K562 (cell line): ENCODE measurements around the gene THOC1. TPM values are rescaled to one million over a fixed set of nuclear protein-coding genes. Genes with fewer than 3 reads are reported as not detected.

Source experiments
- ATAC-seq: fragments of 200-7000 bp; cut with Tn5 transposase; 3 replicates; pipeline ENCODE4 v1.9.1; 2020; ENCODE audit warnings: moderate library complexity
- BruUV-seq: library from RNA; stranded (reverse); fragments of 400-500 nt; replicated peaks from 2 replicates; lab custom pipeline; 2021; lab: Mats Ljungman, UMichigan
- CTCF ChIA-PET: fragments of 300-600 bp; formaldehyde crosslinking; extraction: SDS; loops from one replicate; lab custom pipeline; 2021; ENCODE audit warnings: low intra/inter-chr PET ratio; lab: Yijun Ruan, JAX
- POLR2A ChIA-PET: fragments of 300-600, 350-650 bp; sonication (Branson Sonifier 250); formaldehyde crosslinking; extraction: SDS; loops from one replicate; lab custom pipeline; 2021; ENCODE audit warnings: antibody characterized with exemption, inconsistent platforms; lab: Yijun Ruan, JAX
- DNase-seq, 4 experiments: peaks; one replicate each; pipeline versions ENCODE4 v3.0.0 to v3.0.0-alpha.2; 2011 to 2018; ENCODE audit warnings: low spot score in 3 of 4, mixed read lengths in 3 of 4; ENCODE audit errors: extremely low read depth in 1 of 4
- FAIRE-seq: peaks from 2 replicates; lab custom pipeline; 2011; peaks lifted over from hg19 to GRCh38; lab: Jason Lieb, UNC
- H2AFZ ChIP-seq: 2 replicates; pipeline ENCODE4 v1.6.0; 2011; ENCODE audit warnings: low read depth, low read length, control low read depth, inconsistent platforms
- H3K27ac ChIP-seq: fragments of 200-600 bp; 3 replicates; pipeline ENCODE4 v1.8.0; 2011; ENCODE audit warnings: low read depth, mild to moderate bottlenecking, control low read depth, inconsistent platforms, low read length, moderate library complexity, mixed read lengths; ENCODE audit errors: extremely low read depth
- H3K27me3 ChIP-seq, 2 experiments: fragments of 300-600 bp in 1 of 2; 2 replicates in 1 of 2; 3 replicates in 1 of 2; pipeline versions ENCODE4 v1.6.0 to v1.8.0; 2011; ENCODE audit warnings: inconsistent platforms in 2 of 2, low read length in 2 of 2, mild to moderate bottlenecking in 1 of 2, mixed read lengths in 1 of 2, moderate library complexity in 1 of 2; ENCODE audit not compliant: control insufficient read depth in 2 of 2, insufficient read depth in 2 of 2
- H3K36me3 ChIP-seq: fragments of 300-600 bp; 3 replicates; pipeline ENCODE4 v1.8.0; 2011; ENCODE audit warnings: mild to moderate bottlenecking, low read length, inconsistent platforms; ENCODE audit not compliant: control insufficient read depth, insufficient read depth
- H3K4me1 ChIP-seq, 2 experiments: fragments of 200-600 bp in 1 of 2; replicated peaks in 1 of 2; 2 replicates in 1 of 2; 3 replicates in 1 of 2; pipeline versions ENCODE4 v1.5.1 to v1.8.0; 2011; ENCODE audit warnings: inconsistent platforms in 2 of 2, low read length in 2 of 2, mild to moderate bottlenecking in 1 of 2, mixed read lengths in 1 of 2, moderate library complexity in 1 of 2; ENCODE audit not compliant: control insufficient read depth in 2 of 2, insufficient read depth in 2 of 2
- H3K4me2 ChIP-seq: 2 replicates; pipeline ENCODE4 v1.6.1; 2011; ENCODE audit warnings: low read length, control low read depth, inconsistent platforms, mixed read lengths; ENCODE audit not compliant: insufficient read depth
- H3K4me3 ChIP-seq: fragments of 200-600 bp; sonication (generic), shearing (Covaris generic); 2 replicates; pipeline ENCODE4 v1.5.1; 2016; ENCODE audit warnings: control low read depth, inconsistent platforms
- H3K79me2 ChIP-seq: fragments of 200-600 bp; 3 replicates; pipeline ENCODE4 v1.8.0; 2011; ENCODE audit warnings: low read length, inconsistent platforms; ENCODE audit not compliant: control insufficient read depth, insufficient read depth
- H3K9ac ChIP-seq, 2 experiments: 2 replicates each; pipeline versions ENCODE4 v1.6.0 to v1.6.1; 2011; ENCODE audit warnings: low read depth in 2 of 2, low read length in 2 of 2, control low read depth in 1 of 2, inconsistent platforms in 1 of 2, mild to moderate bottlenecking in 1 of 2, mixed read lengths in 1 of 2; ENCODE audit not compliant: insufficient read depth in 1 of 2
- H3K9me1 ChIP-seq: one replicate; pipeline ENCODE4 v1.6.0; 2011; ENCODE audit warnings: inconsistent platforms, mild to moderate bottlenecking, low read length, moderate library complexity; ENCODE audit not compliant: control insufficient read depth, insufficient read depth
- H3K9me3 ChIP-seq: replicated peaks from 2 replicates; pipeline ENCODE4 v1.5.1; 2011; ENCODE audit warnings: low read depth, low read length, inconsistent platforms; ENCODE audit not compliant: control insufficient read depth, insufficient read depth
- H4K20me1 ChIP-seq: replicated peaks from 2 replicates; pipeline ENCODE4 v1.6.1; 2011; ENCODE audit warnings: low read length, inconsistent platforms, mixed read lengths; ENCODE audit not compliant: control insufficient read depth, insufficient read depth
- ADNP ChIP-seq: fragments of 200-800 bp; sonication (Bioruptor generic); IDR thresholded peaks from 2 replicates; pipeline ENCODE4 v1.6.1; 2016; ENCODE audit warnings: missing genetic modification characterization, missing compliant biosample characterization
- CBX2 ChIP-seq: fragments of 200-600 bp; sonication (generic); IDR thresholded peaks from one replicate; pipeline ENCODE4 v1.6.1; 2012; ENCODE audit warnings: mild to moderate bottlenecking, low read length, inconsistent platforms; ENCODE audit not compliant: insufficient read depth, poor library complexity, severe bottlenecking
- CCAR2 ChIP-seq: fragments of 200-400 bp; formaldehyde crosslinking; IDR thresholded peaks from 2 replicates; pipeline ENCODE4 v1.6.1; 2017; ENCODE audit warnings: mild to moderate bottlenecking, low read depth, low read length
- CXXC5 ChIP-seq: fragments of 250-450 bp; sonication (Bioruptor Pico); IDR thresholded peaks from 2 replicates; pipeline ENCODE4 v1.8.0; 2022; ENCODE audit warnings: inconsistent platforms, mild to moderate bottlenecking, moderate library complexity
- EP400 ChIP-seq: fragments of 450-650 bp; IDR thresholded peaks from 2 replicates; pipeline ENCODE4 v1.6.1; 2017; ENCODE audit warnings: antibody characterized with exemption, mild to moderate bottlenecking, moderate library complexity
- FOXK2 ChIP-seq, 2 experiments: fragments of 450-650 bp; IDR thresholded peaks in 1 of 2; conservative IDR thresholded peaks in 1 of 2; 2 replicates each; pipeline ENCODE4 v1.6.1; 2016; ENCODE audit warnings: low read depth in 2 of 2, mild to moderate bottlenecking in 1 of 2
- ILF3 ChIP-seq: fragments of 450-650 bp; IDR thresholded peaks from 2 replicates; pipeline ENCODE4 v1.6.1; 2018; ENCODE audit warnings: antibody characterized with exemption, mild to moderate bottlenecking, moderate library complexity, borderline replicate concordance
- NCOA1 ChIP-seq: fragments of 450-650 bp; IDR thresholded peaks from 2 replicates; pipeline ENCODE4 v1.6.1; 2016; ENCODE audit warnings: low read depth
- NR2C1 ChIP-seq, 2 experiments: fragments of 450-650 bp; IDR thresholded peaks; 2 replicates each; pipeline ENCODE4 v1.6.1; 2017; ENCODE audit warnings: mild to moderate bottlenecking in 2 of 2, antibody characterized with exemption in 1 of 2, inconsistent platforms in 1 of 2, missing compliant biosample characterization in 1 of 2, missing genetic modification characterization in 1 of 2
- OTX1 ChIP-seq: fragments of 450-650 bp; formaldehyde crosslinking; IDR thresholded peaks from 2 replicates; pipeline ENCODE4 v1.4.0; 2022; ENCODE audit warnings: mild to moderate bottlenecking
- PHF21A ChIP-seq: fragments of 450-650 bp; IDR thresholded peaks from 2 replicates; pipeline ENCODE4 v1.6.1; 2017; ENCODE audit warnings: low read depth, borderline replicate concordance
- PURB ChIP-seq: sonication (generic); formaldehyde crosslinking; IDR thresholded peaks from 2 replicates; pipeline ENCODE4 v1.9.0; 2021; ENCODE audit warnings: low read depth, mild to moderate bottlenecking, missing genetic modification reagents
- SMARCE1 ChIP-seq: fragments of 450-650 bp; IDR thresholded peaks from 2 replicates; pipeline ENCODE4 v1.7.1; 2016; ENCODE audit warnings: mild to moderate bottlenecking
- SNIP1 ChIP-seq: fragments of 450-650 bp; IDR thresholded peaks from 2 replicates; pipeline ENCODE4 v1.7.1; 2017; ENCODE audit warnings: low read depth, mild to moderate bottlenecking
- SP2 ChIP-seq: IDR thresholded peaks from 2 replicates; pipeline ENCODE4 v1.6.1; 2011; ENCODE audit warnings: mild to moderate bottlenecking, low read depth, low read length, moderate library complexity; ENCODE audit not compliant: poor library complexity, severe bottlenecking; ENCODE audit errors: extremely low read depth
- ZFP36 ChIP-seq: fragments of 150-350 bp; IDR thresholded peaks from 2 replicates; pipeline ENCODE4 v1.6.1; 2018; ENCODE audit warnings: low read length, low read depth; ENCODE audit not compliant: partially characterized antibody
- ZNF140 ChIP-seq: fragments of 250-450 bp; sonication (Bioruptor Pico); IDR thresholded peaks from 2 replicates; pipeline ENCODE4 v1.8.0; 2021; ENCODE audit warnings: moderate library complexity, mild to moderate bottlenecking, inconsistent platforms
- ZNF324 ChIP-seq: fragments of 250-450 bp; sonication (Bioruptor Pico); IDR thresholded peaks from 2 replicates; pipeline ENCODE4 v1.4.0; 2020; ENCODE audit warnings: mild to moderate bottlenecking
- ZNF507 ChIP-seq: conservative IDR thresholded peaks from 2 replicates; pipeline ENCODE4 v1.6.1; 2017; ENCODE audit warnings: missing genetic modification characterization, missing compliant biosample characterization
- ZNF551 ChIP-seq: fragments of 250-450 bp; sonication (Bioruptor Pico); IDR thresholded peaks from 2 replicates; pipeline ENCODE4 v1.5.0; 2021; ENCODE audit warnings: mild to moderate bottlenecking, moderate library complexity
- ZNF589 ChIP-seq: fragments of 200-800 bp; sonication (Bioruptor generic); IDR thresholded peaks from 2 replicates; pipeline ENCODE4 v1.6.1; 2016; ENCODE audit warnings: low read depth, missing genetic modification characterization, missing compliant biosample characterization
- ZNF655 ChIP-seq: fragments of 250-450 bp; sonication (Bioruptor Pico); IDR thresholded peaks from 2 replicates; pipeline ENCODE4 v1.5.0; 2021
- WGBS: fragments of 100-300 bp; shearing (Covaris generic); methylation state at CpG from one replicate; pipeline ENCODE4 v1.1.6; 2016; ENCODE audit warnings: low coverage, mixed read lengths; ENCODE audit not compliant: insufficient coverage; ENCODE audit errors: missing lambda C conversion rate; 5-methylcytosine and 5-hydroxymethylcytosine counted together
- in situ Hi-C: fragments of 300-500 bp; cut with MboI; formaldehyde crosslinking; loops from 4 replicates; pipeline ENCODE4 v1.15.0; 2018; ENCODE audit warnings: inconsistent platforms, mixed read lengths
- intact Hi-C: fragments of 100-400 bp; cut with micrococcal nuclease; formaldehyde crosslinking; loops from 2 replicates; pipeline ENCODE4 v1.14.2; 2022
- polyA plus RNA-seq, 8 experiments: library from polyadenylated mRNA; depleted of rRNA in 4 of 8; stranded (reverse) in 5 of 8; unstranded in 3 of 8; fragments of >200 nt; fragmentation: Nextera tagmentation in 2 of 8; fragmentation: Illumina TruSeq in 1 of 8; extraction: Ambion mirVana in 2 of 8; extraction: Trizol in 1 of 8; gene quantifications; 2 replicates each; pipeline versions ENCODE4 v1.2.1 to v1.2.3, GENCODE V29; 2011 to 2014; ENCODE audit warnings: inconsistent platforms in 1 of 8, missing spikeins in 1 of 8
- total RNA-seq, 7 experiments: library from RNA; depleted of rRNA in 6 of 7; stranded (reverse); fragments of >200 nt in 6 of 7; fragmentation: Illumina TruSeq in 2 of 7; extraction: Trizol in 2 of 7; gene quantifications; 2 replicates each; pipeline versions ENCODE4 v1.2.1 to v1.2.3, GENCODE V29; 2011 to 2021; ENCODE audit warnings: low replicate concordance in 1 of 7

Gene THOC1
- total and polyA plus RNA-seq, 9 of the 15 experiments (the other 6 are each of a cell fraction or from before 2014, with no cell fraction given), result 71.1 to 143 (median 107) TPM

GRCh38 chr18:286515-287310, 18.9 kb upstream of the THOC1 start (continued):
- no peak for TF ChIP-seq SMARCE1
- no peak for TF ChIP-seq ZNF140 (CRISPR knock-in tag)
- TF ChIP-seq ZFP36, result peak; percentile 13
- TF ChIP-seq SNIP1, result no peak
- TF ChIP-seq PHF21A, result no peak
- no peak for TF ChIP-seq NR2C1 (IDR thresholded peaks at IDR 0.05)
- no peak for TF ChIP-seq NR2C1 (tag; IDR thresholded peaks at IDR 0.05)
- no peak for TF ChIP-seq NCOA1

- no peaks in the 10 kb centered on the region for H3K9me1 ChIP-seq
- in situ Hi-C loops (loop anchor here (5.0 kb wide), 1 partner anchor 321 kb away; no protein-coding TSS in a partner anchor), intact Hi-C loops (loop anchor here (2.0 to 5.0 kb wide), 3 partner anchors 37 to 331 kb away; no protein-coding TSS in a partner anchor)
- H3K9ac ChIP-seq, result no peak overlapping the region
- no peaks in the 10 kb centered on the region for H3K4me1 ChIP-seq
- no peak overlapping the region for H3K27ac ChIP-seq
- no peak for DNase-seq
- H3K4me3 ChIP-seq, result no peak overlapping the region
- POLR2A ChIA-PET, result no interaction called here
- H3K4me2 ChIP-seq, result no peak overlapping the region
- H3K27me3 ChIP-seq, result peaks cover 21 to 32% of the 10 kb centered on the region in 2 experiments
- CTCF ChIA-PET, result interaction anchor here (2.7 kb wide), 1 partner anchor 331 kb away, joined by 12 read pairs; no protein-coding TSS in a partner anchor
- H3K9me3 ChIP-seq, result no peaks in the 10 kb centered on the region
- no peak overlapping the region for H2AFZ ChIP-seq
- H3K79me2 ChIP-seq, result no peaks in the 10 kb centered on the region
- FAIRE-seq, result no peak
- no peaks in the 10 kb centered on the region for H4K20me1 ChIP-seq
- ATAC-seq, result no peak
- BruUV-seq, result no TSS peak
- H3K36me3 ChIP-seq, result no peaks in the 10 kb centered on the region
- 27% methylated on average over 6 of the region's 6 CpGs for WGBS
- TF ChIP-seq FOXK2 (conservative IDR thresholded peaks at IDR 0.05 in 1 of 2, IDR thresholded peaks at IDR 0.05 in 1 of 2; ENCODE audit: low read depth in 2 of 2) (no peak), ZNF589 (CRISPR knock-in tag) (no peak), EP400 (no peak), ZFP36 (peak; percentile 47), CBX2 (peak; percentile 91), ZNF655 (CRISPR knock-in tag) (no peak), ADNP (no peak), ILF3 (no peak), OTX1 (no peak), SP2 (no peak), ZNF324 (no peak), CCAR2 (no peak), ZNF507 (tag) (no peak), ZNF551 (CRISPR knock-in tag) (no peak), CXXC5 (CRISPR knock-in tag) (no peak), PURB (CRISPR knock-in tag) (no peak)
These were observed 18.0 kb upstream of the THOC1 start for GRCh38 chr18:285817-286216.
